Parathyroid adenoma (tissue), 2 donors: Measurements from ENCODE around the gene TFB1M.

Experiments
- H2AFZ ChIP-seq: fragments of 300-600 bp; sonication (generic); one replicate; pipeline ENCODE4 v1.7.0; 2017; ENCODE audit warnings: antibody characterized with exemption, mild to moderate bottlenecking
- H3K27ac ChIP-seq: fragments of 300-600 bp; sonication (generic); one replicate; pipeline ENCODE4 v1.7.0; 2017
- H3K27me3 ChIP-seq: fragments of 300-600 bp; sonication (generic); one replicate; pipeline ENCODE4 v1.7.0; 2017; ENCODE audit warnings: low read length; ENCODE audit not compliant: control insufficient read depth, insufficient read depth
- H3K36me3 ChIP-seq: fragments of 300-600 bp; sonication (generic); one replicate; pipeline ENCODE4 v1.7.0; 2017; ENCODE audit warnings: low read length; ENCODE audit not compliant: control insufficient read depth, insufficient read depth
- H3K4me1 ChIP-seq: fragments of 300-600 bp; sonication (generic); one replicate; pipeline ENCODE4 v1.7.0; 2017; ENCODE audit warnings: control low read depth
- H3K4me2 ChIP-seq: fragments of 300-600 bp; sonication (generic); one replicate; pipeline ENCODE4 v1.7.0; 2017; ENCODE audit warnings: low read length
- H3K4me3 ChIP-seq: fragments of 300-600 bp; sonication (generic); one replicate; pipeline ENCODE4 v1.7.0; 2017; ENCODE audit warnings: low read depth, low read length
- H3K79me2 ChIP-seq: fragments of 300-600 bp; sonication (generic); one replicate; pipeline ENCODE4 v1.7.0; 2017; ENCODE audit warnings: control low read depth
- H3K9ac ChIP-seq: fragments of 300-600 bp; sonication (generic); one replicate; pipeline ENCODE4 v1.7.0; 2017; ENCODE audit warnings: mild to moderate bottlenecking
- H3K9me3 ChIP-seq: fragments of 300-600 bp; sonication (generic); one replicate; pipeline ENCODE4 v1.7.0; 2017; ENCODE audit warnings: low read length; ENCODE audit not compliant: control insufficient read depth
- CTCF ChIP-seq: fragments of 300-600 bp; sonication (generic); IDR thresholded peaks from one replicate; pipeline ENCODE4 v1.7.0; 2017; ENCODE audit warnings: antibody characterized with exemption, mild to moderate bottlenecking
- donor health status: primary hyperparathyroidism.

The TFB1M gene

DNA sequence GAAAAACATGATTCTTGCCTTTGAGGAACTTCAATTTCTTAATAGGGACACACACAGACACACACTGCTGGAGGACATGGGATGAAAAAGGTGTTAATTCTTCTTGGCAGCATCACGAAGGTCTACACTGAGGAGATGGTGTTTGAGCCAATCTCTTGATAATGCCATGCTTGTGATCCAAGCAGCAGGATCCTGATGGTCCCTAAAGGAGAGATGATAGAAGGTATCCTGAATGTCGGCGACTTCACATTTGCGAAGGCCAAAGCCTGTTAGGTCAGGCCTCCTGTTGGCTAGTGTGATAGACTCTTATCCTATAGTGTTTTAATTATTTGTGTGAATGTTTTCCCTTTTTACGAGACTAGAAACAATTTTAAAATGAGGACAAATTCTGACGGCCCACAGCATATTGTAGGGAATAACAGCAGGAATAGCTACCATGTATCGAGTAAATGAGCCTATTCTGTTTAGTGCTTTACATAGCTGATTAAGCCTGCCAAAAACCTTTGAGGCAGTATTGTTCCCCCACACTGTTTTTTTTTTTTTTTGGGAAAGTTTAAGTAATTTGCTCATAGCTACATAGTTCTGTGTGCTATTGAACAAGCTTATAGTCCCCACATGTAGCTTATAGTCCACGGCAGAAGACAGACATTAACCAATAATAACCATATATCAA lies 15.3 kb upstream of the TFB1M start:
- Histone ChIP-seq H3K9ac (no peak overlapping the region), H3K27ac (no peak overlapping the region), H3K9me3 (no peaks in the 10 kb centered on the region), H3K4me3 (no peak overlapping the region), H3K36me3 (no peaks in the 10 kb centered on the region), H2AFZ (no peak overlapping the region), H3K79me2 (no peaks in the 10 kb centered on the region), H3K27me3 (no peaks in the 10 kb centered on the region), H3K4me1 (no peaks in the 10 kb centered on the region), H3K4me2 (no peak overlapping the region)
- no peak for TF ChIP-seq CTCF

- Histone ChIP-seq H3K27ac (no peak overlapping the region), H3K9me3 (no peaks in the 10 kb centered on the region), H3K9ac (no peak overlapping the region)
Observed at GRCh38 chr6:155328539-155329459, 14.5 kb upstream of the TFB1M start.

DNA sequence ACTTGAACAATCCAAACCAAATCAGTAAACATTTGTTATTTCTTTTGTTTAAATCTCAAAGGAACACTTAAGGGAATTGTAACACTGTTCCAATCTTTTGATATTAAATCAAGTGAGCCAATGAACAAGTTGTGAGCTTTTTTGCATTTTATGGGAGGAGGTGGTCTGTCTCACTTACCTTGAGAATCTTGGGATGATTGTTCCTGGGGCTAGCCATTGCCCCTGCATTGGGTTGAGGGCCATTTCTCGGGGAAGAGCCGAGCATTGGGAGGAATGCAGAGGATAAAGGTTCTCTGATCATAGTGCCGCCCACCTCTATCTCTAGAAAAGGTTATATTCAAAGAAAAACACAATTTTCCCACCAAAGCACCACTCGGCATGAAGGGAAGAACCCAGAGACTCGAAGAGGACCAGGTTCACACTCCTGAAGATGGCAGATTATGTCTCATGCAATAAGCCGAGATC lies 13.8 kb upstream of the TFB1M start:
- Histone ChIP-seq H3K4me1 (no peaks in the 10 kb centered on the region), H2AFZ (no peak overlapping the region), H3K27ac (no peak overlapping the region), H3K79me2 (no peaks in the 10 kb centered on the region), H3K9me3 (no peaks in the 10 kb centered on the region), H3K9ac (no peak overlapping the region), H3K27me3 (no peaks in the 10 kb centered on the region), H3K4me3 (no peak overlapping the region), H3K4me2 (no peak overlapping the region), H3K36me3 (no peaks in the 10 kb centered on the region)
- no peak for TF ChIP-seq CTCF

More at GRCh38 chr6:155328539-155329459, 14.5 kb upstream of the TFB1M start:
- no peaks in the 10 kb centered on the region for H3K36me3 ChIP-seq
- TF ChIP-seq CTCF = no peak
- H3K4me1 ChIP-seq = no peaks in the 10 kb centered on the region
- no peak overlapping the region for H3K4me3 ChIP-seq
- H3K4me2 ChIP-seq = no peak overlapping the region
- H2AFZ ChIP-seq = no peak overlapping the region
- H3K79me2 ChIP-seq = no peaks in the 10 kb centered on the region
- H3K27me3 ChIP-seq = no peaks in the 10 kb centered on the region

DNA sequence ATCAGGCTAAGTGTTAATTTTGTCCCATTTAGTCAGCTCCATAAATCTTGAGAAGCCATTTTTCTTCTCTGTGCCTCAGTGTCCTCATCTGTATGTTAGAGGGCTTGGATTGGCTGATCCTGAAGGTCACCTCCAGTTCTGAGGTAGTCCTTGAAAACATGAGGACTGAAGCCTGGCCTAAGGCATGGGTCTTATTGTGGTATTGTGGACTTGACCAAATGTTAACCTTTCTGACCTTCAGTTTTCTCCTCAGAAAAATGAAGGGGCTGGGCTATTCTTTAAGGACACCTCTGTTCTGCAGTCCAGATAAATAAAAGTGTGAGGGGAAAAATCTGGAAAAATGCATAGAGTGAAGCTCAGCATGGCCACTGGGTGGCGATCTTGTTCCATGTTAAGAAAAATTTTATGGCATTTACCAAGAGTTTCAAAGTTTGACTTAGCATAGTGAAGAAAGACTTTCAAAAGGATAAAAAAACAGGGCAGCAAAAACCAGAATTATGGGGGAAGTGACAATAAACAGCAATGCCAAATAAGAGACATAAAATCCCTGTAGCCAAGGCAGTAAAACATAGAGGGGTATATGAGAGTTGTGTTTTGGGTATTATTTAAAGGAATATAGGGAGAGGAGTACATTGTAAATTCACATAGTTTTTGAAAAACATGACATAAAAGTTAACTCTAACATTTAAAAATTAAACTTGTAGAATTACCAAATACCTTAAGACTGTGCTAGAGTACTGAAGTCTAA lies 13.2 kb upstream of the TFB1M start:
- Histone ChIP-seq H2AFZ (no peak overlapping the region), H3K79me2 (no peaks in the 10 kb centered on the region), H3K4me2 (no peak overlapping the region), H3K9me3 (no peaks in the 10 kb centered on the region), H3K4me3 (no peak overlapping the region), H3K36me3 (no peaks in the 10 kb centered on the region), H3K27me3 (no peaks in the 10 kb centered on the region), H3K4me1 (no peaks in the 10 kb centered on the region), H3K27ac (no peak overlapping the region), H3K9ac (no peak overlapping the region)
- peak; percentile 78 for TF ChIP-seq CTCF
